Natural killer cell (primary cell): ENCODE measurements around the gene MRPL20. TPM values are rescaled to one million over a fixed set of nuclear protein-coding genes. Genes with fewer than 3 reads are reported as not detected.
A peak's percentile ranks its signal among the peaks of the same experiment; 100 is the strongest.

Source experiments
- ATAC-seq, 3 donors: fragments of 150-1000 bp in 2 of 3; fragments of 200-7000 bp in 1 of 3; cut with Tn5 transposase; 1 replicate in 1 of 3; 2 replicates in 2 of 3; pipeline ENCODE4 v1.10.0; 2021; ENCODE audit warnings: mild to moderate bottlenecking in 2 of 3, moderate library complexity in 2 of 3
- DNase-seq, 2 donors: peaks; one replicate each; pipeline versions ENCODE4 v3.0.0 to v3.0.0-alpha.2; 2013 to 2021; ENCODE audit warnings: mixed read lengths in 1 of 2
- H3K27ac ChIP-seq: one replicate; pipeline ENCODE4 v1.5.1; 2013; ENCODE audit warnings: mild to moderate bottlenecking, low read length
- H3K27me3 ChIP-seq: one replicate; pipeline ENCODE4 v1.6.1; 2013; ENCODE audit warnings: low read length; ENCODE audit not compliant: control insufficient read depth, insufficient read depth
- H3K36me3 ChIP-seq: one replicate; pipeline ENCODE4 v1.6.1; 2013; ENCODE audit warnings: low read length; ENCODE audit not compliant: control insufficient read depth, insufficient read depth
- H3K4me1 ChIP-seq: one replicate; pipeline ENCODE4 v1.6.1; 2013; ENCODE audit warnings: low read length; ENCODE audit not compliant: control insufficient read depth, insufficient read depth
- H3K4me3 ChIP-seq: one replicate; pipeline ENCODE4 v1.5.1; 2013; ENCODE audit warnings: low read length
- H3K9me3 ChIP-seq: one replicate; pipeline ENCODE4 v1.6.1; 2013; ENCODE audit warnings: low read length; ENCODE audit not compliant: control insufficient read depth, insufficient read depth
- H3K27ac Mint-ChIP-seq, 2 donors: one replicate each; pipeline ENCODE4 v1.8.0; 2022; ENCODE audit warnings: mild to moderate bottlenecking in 2 of 2, mixed read lengths in 2 of 2, moderate library complexity in 1 of 2
- H3K27me3 Mint-ChIP-seq, 2 donors: one replicate each; pipeline ENCODE4 v1.8.0; 2022; ENCODE audit warnings: low read depth in 2 of 2, mixed read lengths in 2 of 2
- H3K36me3 Mint-ChIP-seq: one replicate; pipeline ENCODE4 v1.8.0; 2022; ENCODE audit warnings: mixed read lengths
- H3K4me1 Mint-ChIP-seq, 2 donors: one replicate each; pipeline ENCODE4 v1.8.0; 2022; ENCODE audit warnings: mixed read lengths in 2 of 2
- H3K4me3 Mint-ChIP-seq: one replicate; pipeline ENCODE4 v1.8.0; 2022; ENCODE audit warnings: mild to moderate bottlenecking, moderate library complexity, mixed read lengths
- H3K9me3 Mint-ChIP-seq, 2 donors: one replicate each; pipeline ENCODE4 v1.8.0; 2022; ENCODE audit warnings: mixed read lengths in 2 of 2
- WGBS: methylation state at CpG from one replicate; pipeline ENCODE4 v1.1.7; 2013; ENCODE audit warnings: missing lambda C conversion rate; ENCODE audit not compliant: insufficient coverage; 5-methylcytosine and 5-hydroxymethylcytosine counted together
- intact Hi-C: fragments of 100-400 bp; cut with micrococcal nuclease; formaldehyde crosslinking; loops from one replicate; pipeline ENCODE4 v1.14.2; 2022
- total RNA-seq, 4 donors: library from RNA; stranded (reverse); fragments of 120-200 nt in 1 of 4; gene quantifications; one replicate each; pipeline versions ENCODE4 v1.2.3 to v1.2.4, GENCODE V29; 2013 to 2022
- TF ChIP-seq, protein P1 (sequence below): fragments of 200-600 bp; IDR thresholded peaks from one replicate; pipeline ENCODE4 v1.8.0; 2022; ENCODE audit warnings: antibody characterized with exemption

Gene MRPL20
- total RNA-seq, 3 donors from 2014 or later (not counting 1 experiment from before 2014, with no cell fraction given) = 90.9 to 111 (median 92.7) TPM

DNA sequence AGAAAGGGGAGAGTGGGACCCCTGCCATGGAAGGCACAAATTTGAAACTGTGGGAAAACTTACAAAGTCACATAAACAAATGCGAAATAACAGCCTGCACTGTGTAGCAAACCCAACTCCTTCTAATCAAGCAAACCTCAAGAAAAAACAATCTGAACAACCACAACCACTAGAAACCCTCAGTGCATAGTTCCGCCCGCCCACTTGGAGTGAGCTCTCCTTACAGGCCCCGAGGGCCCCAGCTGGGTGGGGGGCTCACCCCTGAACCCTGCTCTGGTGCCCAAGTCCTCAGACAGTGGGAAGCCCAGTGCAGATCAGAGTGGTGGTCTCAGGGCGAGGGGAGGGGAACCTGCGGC lies 47.8 kb downstream of the MRPL20 start:
- no peaks in the 10 kb centered on the region for H3K9me3 Mint-ChIP-seq
- no peak for ATAC-seq
- peaks cover 0 to 12% of the 10 kb centered on the region in 2 donors for H3K4me1 Mint-ChIP-seq
- no peak overlapping the region for H3K27ac ChIP-seq
- no peaks in the 10 kb centered on the region for H3K9me3 ChIP-seq
- intact Hi-C loops = no loop called here
- no peak overlapping the region for H3K4me3 Mint-ChIP-seq
- no peaks in the 10 kb centered on the region for H3K36me3 ChIP-seq
- no peaks in the 10 kb centered on the region for H3K36me3 Mint-ChIP-seq
- H3K27me3 Mint-ChIP-seq = peaks cover 12 to 17% of the 10 kb centered on the region in 2 donors
- TF ChIP-seq, protein P1, sequence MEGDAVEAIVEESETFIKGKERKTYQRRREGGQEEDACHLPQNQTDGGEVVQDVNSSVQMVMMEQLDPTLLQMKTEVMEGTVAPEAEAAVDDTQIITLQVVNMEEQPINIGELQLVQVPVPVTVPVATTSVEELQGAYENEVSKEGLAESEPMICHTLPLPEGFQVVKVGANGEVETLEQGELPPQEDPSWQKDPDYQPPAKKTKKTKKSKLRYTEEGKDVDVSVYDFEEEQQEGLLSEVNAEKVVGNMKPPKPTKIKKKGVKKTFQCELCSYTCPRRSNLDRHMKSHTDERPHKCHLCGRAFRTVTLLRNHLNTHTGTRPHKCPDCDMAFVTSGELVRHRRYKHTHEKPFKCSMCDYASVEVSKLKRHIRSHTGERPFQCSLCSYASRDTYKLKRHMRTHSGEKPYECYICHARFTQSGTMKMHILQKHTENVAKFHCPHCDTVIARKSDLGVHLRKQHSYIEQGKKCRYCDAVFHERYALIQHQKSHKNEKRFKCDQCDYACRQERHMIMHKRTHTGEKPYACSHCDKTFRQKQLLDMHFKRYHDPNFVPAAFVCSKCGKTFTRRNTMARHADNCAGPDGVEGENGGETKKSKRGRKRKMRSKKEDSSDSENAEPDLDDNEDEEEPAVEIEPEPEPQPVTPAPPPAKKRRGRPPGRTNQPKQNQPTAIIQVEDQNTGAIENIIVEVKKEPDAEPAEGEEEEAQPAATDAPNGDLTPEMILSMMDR = no peak
- peak in 1 of 2 donors; percentile 57 for DNase-seq
- 50% methylated on average over 6 of the region's 6 CpGs for WGBS
- H3K4me3 ChIP-seq = no peak overlapping the region
- peaks cover 16% of the 10 kb centered on the region for H3K4me1 ChIP-seq
- peaks cover 23% of the 10 kb centered on the region for H3K27me3 ChIP-seq
- no peak overlapping the region for H3K27ac Mint-ChIP-seq

DNA sequence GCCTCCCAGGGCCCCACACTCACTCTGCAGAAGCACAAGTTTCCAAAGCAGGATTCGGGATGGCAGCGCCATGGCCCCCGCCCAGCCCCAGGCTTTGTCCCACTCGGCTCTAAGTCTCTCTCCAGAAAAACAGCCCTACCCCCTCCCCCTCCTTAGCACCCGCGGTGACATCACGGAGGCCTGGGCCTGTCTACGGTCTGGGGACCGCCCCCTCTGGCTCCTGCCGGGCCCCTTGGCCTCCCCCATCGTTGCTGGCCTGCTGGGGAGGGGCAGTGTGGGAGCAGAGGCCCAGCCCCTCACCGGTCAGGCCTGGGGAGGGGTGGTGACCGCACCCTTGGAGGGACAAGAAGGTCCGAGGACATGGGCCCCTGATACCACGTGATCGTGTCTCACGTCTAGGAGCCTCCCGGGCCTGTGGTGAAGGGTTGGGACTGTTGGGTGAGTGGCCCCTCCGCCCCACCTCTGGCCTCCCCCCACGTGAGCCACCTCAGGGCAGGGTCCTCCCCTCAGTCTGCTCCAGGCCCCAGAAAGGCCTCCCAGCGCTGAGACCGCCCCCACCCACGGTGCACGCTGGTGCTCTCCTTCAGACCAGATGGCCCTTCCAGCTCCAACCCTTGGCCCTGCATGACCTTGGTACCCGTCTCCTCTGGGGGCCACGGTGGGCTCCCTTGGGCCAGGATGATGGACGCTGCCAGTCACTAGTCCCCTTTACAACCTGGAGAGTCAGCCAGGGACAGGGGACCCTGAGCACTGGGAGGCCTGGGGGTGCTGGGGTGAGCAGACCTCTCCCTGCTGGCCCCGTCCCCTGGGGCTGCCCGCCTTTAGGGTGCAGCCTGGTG lies 48.4 kb downstream of the MRPL20 start, which contains the start of gene MXRA8:
Gene MXRA8, minus strand, starts transcription at position 123 of the 839 bp plus-strand sequence. Its CDS starts 51 bp downstream, at position 72.
- Histone ChIP-seq H3K27ac (no peak within 1 kb of the TSS), H3K9me3 (no peaks in the 10 kb centered on the region), H3K36me3 (no peaks in the 10 kb centered on the region), H3K4me1 (peaks cover 22% of the 10 kb centered on the region), H3K4me3 (no peak within 1 kb of the TSS), H3K27me3 (peaks cover 26% of the 10 kb centered on the region)
- Mint-ChIP-seq H3K27ac (no peak within 1 kb of the TSS), H3K4me3 (no peak within 1 kb of the TSS), H3K27me3 (peaks cover 12 to 17% of the 10 kb centered on the region in 2 donors), H3K36me3 (no peaks in the 10 kb centered on the region), H3K4me1 (peaks cover 0 to 15% of the 10 kb centered on the region in 2 donors), H3K9me3 (no peaks in the 10 kb centered on the region)
- DNase-seq = no peak
- TF ChIP-seq, protein P1 = no peak
- 34% methylated on average over 29 of the region's 29 CpGs for WGBS
- intact Hi-C loops = no loop called here
- peak in 2 of 3 donors; percentile 42 to 52 for ATAC-seq

DNA sequence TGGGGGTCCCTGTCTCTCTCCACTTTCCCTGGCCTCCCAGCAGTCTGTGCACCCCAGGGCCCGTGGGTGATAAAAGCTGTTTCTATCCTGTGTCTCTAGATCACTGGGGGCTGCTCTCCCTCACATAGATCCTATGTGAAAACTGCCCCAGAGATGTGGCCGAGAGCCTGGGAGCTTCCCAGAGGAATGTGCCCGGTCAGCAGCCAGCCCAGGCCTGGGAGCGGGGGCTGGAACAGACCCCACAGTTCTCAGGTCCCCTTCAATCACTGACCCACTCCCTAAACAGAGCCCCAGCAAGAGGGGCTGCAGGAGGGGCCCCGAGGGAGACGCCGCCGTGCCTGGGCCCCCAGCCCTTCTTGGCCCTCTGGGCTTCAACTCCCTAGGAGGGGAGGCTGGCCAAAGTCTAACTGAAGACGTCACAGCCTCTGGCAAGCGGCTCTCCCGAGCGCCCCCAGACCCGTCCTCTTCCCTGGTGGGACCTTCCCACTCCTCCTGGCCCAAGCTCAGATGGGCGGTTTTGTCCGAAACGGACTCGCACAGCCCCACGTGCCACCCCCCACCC lies 49.1 kb downstream of the MRPL20 start:
- Mint-ChIP-seq H3K9me3 (no peaks in the 10 kb centered on the region), H3K4me1 (peaks cover 0 to 16% of the 10 kb centered on the region in 2 donors), H3K27ac (no peak overlapping the region), H3K27me3 (peaks cover 12 to 17% of the 10 kb centered on the region in 2 donors), H3K36me3 (no peaks in the 10 kb centered on the region), H3K4me3 (no peak overlapping the region)
- H3K4me1 ChIP-seq = peaks cover 26% of the 10 kb centered on the region
- no peak overlapping the region for H3K27ac ChIP-seq
- peaks cover 33% of the 10 kb centered on the region for H3K27me3 ChIP-seq
- no peak for ATAC-seq
- no peaks in the 10 kb centered on the region for H3K9me3 ChIP-seq
- H3K4me3 ChIP-seq = no peak overlapping the region
- DNase-seq = no peak
- intact Hi-C loops = no loop called here
- H3K36me3 ChIP-seq = no peaks in the 10 kb centered on the region
- 30% methylated on average over 18 of the region's 18 CpGs for WGBS
- TF ChIP-seq, protein P1 = no peak
